ENCODE measurements around the gene AEN. TPM values are rescaled to one million over a fixed set of nuclear protein-coding genes. Genes with fewer than 3 reads are reported as not detected.

Gene AEN
- total RNA-seq, 2 donors from 2014 or later, result 12.2 to 24.3 TPM

GRCh38 chr15:88658070-88658965 lies 37.2 kb downstream of the AEN start:
- intact Hi-C loops (cut with DNase I), result loop anchor here in 1 of 2 donors (5.0 kb wide), 1 partner anchor 174 kb away; no protein-coding TSS in a partner anchor
- no peak for DNase-seq (ENCODE audit: low spot score)

- intact Hi-C loops (cut with DNase I), result loop anchor here in 1 of 2 donors (5.0 kb wide), 1 partner anchor 173 kb away; no protein-coding TSS in a partner anchor
These were observed 38.1 kb downstream of the AEN start for GRCh38 chr15:88658972-88659931.

GRCh38 chr15:88661041-88661700 lies 40.0 kb downstream of the AEN start:
- intact Hi-C loops (cut with DNase I), result no loop called here
- no peak for DNase-seq (ENCODE audit: low spot score)

More at GRCh38 chr15:88658972-88659931, 38.1 kb downstream of the AEN start:
- DNase-seq (ENCODE audit: low spot score), result peak; percentile 82

GRCh38 chr15:88661761-88662556 lies 40.8 kb downstream of the AEN start:
- no peak for DNase-seq (ENCODE audit: low spot score)
- intact Hi-C loops (cut with DNase I), result no loop called here

GRCh38 chr15:88663141-88663621 lies 42.0 kb downstream of the AEN start:
- intact Hi-C loops (cut with DNase I), result no loop called here
- peak; percentile 68 for DNase-seq (ENCODE audit: low spot score)

- peak; percentile 37 for DNase-seq (ENCODE audit: low spot score)
- intact Hi-C loops (cut with DNase I), result no loop called here
These were observed 43.1 kb downstream of the AEN start for GRCh38 chr15:88664151-88664778.

GRCh38 chr15:88674661-88675060 lies 53.5 kb downstream of the AEN start:
- no peak for DNase-seq (ENCODE audit: low spot score)
- intact Hi-C loops (cut with DNase I), result no loop called here

- no peak for DNase-seq (ENCODE audit: low spot score)
- intact Hi-C loops (cut with DNase I), result no loop called here
These were observed 57.6 kb downstream of the AEN start for GRCh38 chr15:88678755-88679154.

- no peak for DNase-seq (ENCODE audit: low spot score)
- intact Hi-C loops (cut with DNase I), result no loop called here
These were observed 59.3 kb downstream of the AEN start for GRCh38 chr15:88680241-88681001.

- no peak for DNase-seq (ENCODE audit: low spot score)
- intact Hi-C loops (cut with DNase I), result no loop called here
These were observed 60.6 kb downstream of the AEN start for GRCh38 chr15:88681610-88682221.

Small RNAs within 50 kb of the gene (microRNA-seq; reads per million reads assigned to microRNA genes)
- 2.6 to 3.4 reads per million in 2 donors for gene MIR1179 (ENCODE audit: borderline microRNAs expressed in 2 of 2)
- gene MIR3529 (ENCODE audit: borderline microRNAs expressed in 2 of 2), result 0 reads per million in 2 donors
- gene MIR7-2 (ENCODE audit: borderline microRNAs expressed in 2 of 2), result 0 reads per million in 2 donors

Other genes with a start within 250 kb of the AEN start
- 10 to 100 TPM; 16.2 to 16.4 TPM for gene MRPL46, start 154.0 kb upstream of the AEN start, total RNA-seq
- 10 to 100 TPM; 24.2 to 32.9 TPM for gene MRPS11, start 153.6 kb upstream of the AEN start, total RNA-seq
- gene DET1, start 74.7 kb upstream of the AEN start, total RNA-seq, result 1 to 10 TPM; 3.1 to 6.4 TPM
- 1 to 10 TPM; 6.9 to 7.4 TPM for gene ISG20, start 17.7 kb downstream of the AEN start, total RNA-seq
- 10 to 100 TPM; 12.1 to 13.5 TPM for gene ACAN, start 182.1 kb downstream of the AEN start, total RNA-seq

Measured in posterior vena cava (tissue), 2 donors.